H9 (cell line): ENCODE data around the gene STPG1. TPM values are rescaled to one million over a fixed set of nuclear protein-coding genes. Genes with fewer than 3 reads are reported as not detected.

Source experiments
- DNase-seq: peaks from one replicate; pipeline ENCODE4 v3.0.0-alpha.2; 2017
- H2AFZ ChIP-seq: one replicate; pipeline ENCODE4 v1.6.1; 2013; ENCODE audit warnings: mild to moderate bottlenecking, low read length, control low read depth, moderate library complexity
- H2AK5ac ChIP-seq: 2 replicates; pipeline ENCODE4 v1.6.1; 2013; ENCODE audit warnings: low read length, control low read depth, mixed read lengths; ENCODE audit not compliant: insufficient read length
- H2BK120ac ChIP-seq: one replicate; pipeline ENCODE4 v1.6.1; 2013; ENCODE audit warnings: low read depth, mild to moderate bottlenecking, low read length, control low read depth, inconsistent platforms; ENCODE audit not compliant: poor library complexity, severe bottlenecking
- H2BK12ac ChIP-seq: 2 replicates; pipeline ENCODE4 v1.6.1; 2013; ENCODE audit warnings: low read length, control low read depth, mixed read lengths, low read depth; ENCODE audit not compliant: insufficient read length
- H2BK15ac ChIP-seq: 2 replicates; pipeline ENCODE4 v1.6.1; 2013; ENCODE audit warnings: low read depth, low read length, control low read depth
- H2BK20ac ChIP-seq: one replicate; pipeline ENCODE4 v1.6.1; 2013; ENCODE audit warnings: low read depth, mild to moderate bottlenecking, low read length, control low read depth, inconsistent platforms; ENCODE audit not compliant: poor library complexity, severe bottlenecking
- H2BK5ac ChIP-seq: 2 replicates; pipeline ENCODE4 v1.6.1; 2013; ENCODE audit warnings: low read length, control low read depth, mixed read lengths; ENCODE audit not compliant: insufficient read length
- H3K14ac ChIP-seq: 2 replicates; pipeline ENCODE4 v1.6.1; 2013; ENCODE audit warnings: low read length, control low read depth; ENCODE audit not compliant: insufficient read depth
- H3K18ac ChIP-seq: 2 replicates; pipeline ENCODE4 v1.6.1; 2013; ENCODE audit warnings: low read depth, mild to moderate bottlenecking, mixed read lengths, low read length, control low read depth; ENCODE audit not compliant: insufficient read length
- H3K23ac ChIP-seq: 2 replicates; pipeline ENCODE4 v1.6.1; 2013; ENCODE audit warnings: low read length, control low read depth, mixed read lengths, low read depth; ENCODE audit not compliant: insufficient read length
- H3K23me2 ChIP-seq: 2 replicates; pipeline ENCODE4 v1.6.1; 2013; ENCODE audit warnings: low read depth, mild to moderate bottlenecking, mixed read lengths, low read length, control low read depth; ENCODE audit not compliant: insufficient read length, poor library complexity, severe bottlenecking
- H3K27ac ChIP-seq: 2 replicates; pipeline ENCODE4 v1.5.1; 2013; ENCODE audit warnings: low read length, control low read depth, mixed read lengths, low read depth; ENCODE audit not compliant: insufficient read length
- H3K27me3 ChIP-seq: 2 replicates; pipeline ENCODE4 v1.6.1; 2013; ENCODE audit warnings: low read length, control low read depth, inconsistent platforms; ENCODE audit not compliant: insufficient read depth
- H3K4ac ChIP-seq: 2 replicates; pipeline ENCODE4 v1.6.1; 2013; ENCODE audit warnings: low read depth, mild to moderate bottlenecking, control low read depth, inconsistent platforms, low read length, moderate library complexity
- H3K4me1 ChIP-seq: 2 replicates; pipeline ENCODE4 v1.6.1; 2013; ENCODE audit warnings: low read length, control low read depth, inconsistent platforms; ENCODE audit not compliant: insufficient read depth
- H3K4me2 ChIP-seq: 2 replicates; pipeline ENCODE4 v1.6.1; 2013; ENCODE audit warnings: low read length, control low read depth, mixed read lengths; ENCODE audit not compliant: insufficient read length, insufficient read depth
- H3K56ac ChIP-seq: 2 replicates; pipeline ENCODE4 v1.6.1; 2013; ENCODE audit warnings: low read depth, mild to moderate bottlenecking, mixed read lengths, low read length, control low read depth; ENCODE audit not compliant: insufficient read length
- H3K79me1 ChIP-seq: 2 replicates; pipeline ENCODE4 v1.6.1; 2013; ENCODE audit warnings: low read depth, mild to moderate bottlenecking, moderate library complexity, low read length, control low read depth, inconsistent platforms; ENCODE audit not compliant: insufficient read depth, poor library complexity, severe bottlenecking
- H3K79me2 ChIP-seq: 2 replicates; pipeline ENCODE4 v1.6.1; 2013; ENCODE audit warnings: low read length, control low read depth, inconsistent platforms; ENCODE audit not compliant: insufficient read depth
- H3K9ac ChIP-seq: 2 replicates; pipeline ENCODE4 v1.6.1; 2013; ENCODE audit warnings: low read length, control low read depth, mixed read lengths; ENCODE audit not compliant: insufficient read length; ENCODE audit errors: extremely low read depth
- H3K9me3 ChIP-seq: one replicate; pipeline ENCODE4 v1.6.1; 2013; ENCODE audit warnings: low read depth, low read length, inconsistent platforms; ENCODE audit not compliant: control insufficient read depth
- H3T11ph ChIP-seq: one replicate; pipeline ENCODE4 v1.6.1; 2013; ENCODE audit warnings: mild to moderate bottlenecking, low read length, control low read depth, inconsistent platforms
- H4K20me1 ChIP-seq: one replicate; pipeline ENCODE4 v1.6.1; 2013; ENCODE audit not compliant: control insufficient read depth, insufficient read length, insufficient read depth
- H4K5ac ChIP-seq: 2 replicates; pipeline ENCODE4 v1.6.1; 2013; ENCODE audit warnings: low read depth, mild to moderate bottlenecking, mixed read lengths, low read length, control low read depth; ENCODE audit not compliant: insufficient read length
- H4K8ac ChIP-seq: replicated peaks from 2 replicates; pipeline ENCODE4 v1.6.1; 2013; ENCODE audit warnings: low read length, control low read depth, mixed read lengths, low read depth; ENCODE audit not compliant: insufficient read length
- H4K91ac ChIP-seq: 2 replicates; pipeline ENCODE4 v1.6.1; 2013; ENCODE audit warnings: low read depth, mild to moderate bottlenecking, moderate library complexity, mixed read lengths, low read length, control low read depth; ENCODE audit not compliant: insufficient read length
- H3K27ac Mint-ChIP-seq, 3 experiments: 2 replicates in 2 of 3; 3 replicates in 1 of 3; pipeline ENCODE4 v1.8.0; 2020 to 2021; ENCODE audit warnings: mixed read lengths in 3 of 3, mild to moderate bottlenecking in 1 of 3, moderate library complexity in 1 of 3
- H3K27me3 Mint-ChIP-seq: 2 replicates; pipeline ENCODE4 v1.8.0; 2021; ENCODE audit warnings: low read depth, mild to moderate bottlenecking, moderate library complexity, mixed read lengths
- H3K36me3 Mint-ChIP-seq, 3 experiments: 2 replicates in 2 of 3; 3 replicates in 1 of 3; pipeline ENCODE4 v1.8.0; 2020 to 2021; ENCODE audit warnings: low read depth in 3 of 3, mixed read lengths in 3 of 3; ENCODE audit not compliant: insufficient read depth in 1 of 3
- H3K4me1 Mint-ChIP-seq, 2 experiments: 2 replicates each; pipeline ENCODE4 v1.8.0; 2020; ENCODE audit warnings: mixed read lengths in 2 of 2
- H3K4me3 Mint-ChIP-seq, 2 experiments: 2 replicates in 1 of 2; 3 replicates in 1 of 2; pipeline ENCODE4 v1.8.0; 2020 to 2021; ENCODE audit warnings: mild to moderate bottlenecking in 2 of 2, mixed read lengths in 2 of 2, moderate library complexity in 1 of 2
- H3K9me3 Mint-ChIP-seq, 2 experiments: 2 replicates in 1 of 2; 3 replicates in 1 of 2; pipeline ENCODE4 v1.8.0; 2020; ENCODE audit warnings: mild to moderate bottlenecking in 2 of 2, mixed read lengths in 2 of 2, moderate library complexity in 1 of 2
- WGBS: extraction: QIAGEN DNeasy Blood & Tissue Kit; methylation state at CpG from one replicate; pipeline ENCODE4 v1.1.7; 2013; ENCODE audit warnings: missing lambda C conversion rate, low lambda C conversion rate, mixed read lengths; ENCODE audit not compliant: insufficient read length; ENCODE audit errors: extremely low coverage; 5-methylcytosine and 5-hydroxymethylcytosine counted together
- total RNA-seq: library from RNA; stranded (reverse); gene quantifications from 2 replicates; pipeline ENCODE4 v1.2.1, GENCODE V29; 2021
- TF ChIP-seq, protein P1 (sequence below): fragments of 200-600 bp; sonication (generic); conservative IDR thresholded peaks from 3 replicates; pipeline ENCODE4 v1.8.0; 2021; ENCODE audit warnings: antibody characterized with exemption, mild to moderate bottlenecking

STPG1 gene
- total RNA-seq, 1 experiment from 2014 or later: 8.3 TPM

DNA sequence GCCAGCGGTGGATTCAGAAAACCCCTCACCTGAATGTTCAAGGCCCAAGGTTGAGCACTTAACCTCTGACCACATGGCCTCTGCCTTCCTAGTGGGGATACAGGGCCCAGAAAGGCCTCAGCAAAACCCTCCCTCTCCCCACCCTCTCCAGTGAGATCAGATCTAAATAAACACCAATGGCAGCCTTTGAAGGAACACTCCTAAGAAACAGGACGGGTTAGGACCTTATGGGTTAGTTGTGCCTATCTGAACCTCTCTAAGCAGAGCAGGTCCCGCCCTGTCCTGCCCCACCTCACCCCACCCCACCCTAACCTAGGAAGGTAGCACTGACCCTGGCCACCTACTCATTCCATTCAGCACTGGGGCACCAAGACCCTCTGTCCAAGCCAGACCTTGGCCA is 102.3 kb downstream of the STPG1 start:
- no peaks in the 10 kb centered on the region; a peak in 1 of 5 replicates for H3K9me3 Mint-ChIP-seq
- H3K9ac ChIP-seq: no peak overlapping the region
- H3K18ac ChIP-seq: no peak overlapping the region
- no peak overlapping the region for H2BK20ac ChIP-seq
- DNase-seq: no peak
- peak overlapping the region in 1 of 3 experiments; percentile 79; a peak in 1 of 7 replicates for H3K27ac Mint-ChIP-seq
- no peaks in the 10 kb centered on the region for H3K9me3 ChIP-seq
- peaks cover 17% of the 10 kb centered on the region for H3K4me1 ChIP-seq
- H3K27ac ChIP-seq: no peak overlapping the region
- no peaks in the 10 kb centered on the region for H3K27me3 Mint-ChIP-seq
- no peak overlapping the region for H3K4me2 ChIP-seq
- no peak overlapping the region for H4K5ac ChIP-seq
- H3K36me3 Mint-ChIP-seq: no peaks in the 10 kb centered on the region
- H3K23ac ChIP-seq: no peak overlapping the region
- peaks cover 52 to 55% of the 10 kb centered on the region in 2 experiments for H3K4me1 Mint-ChIP-seq
- H4K91ac ChIP-seq: no peak overlapping the region
- no peak overlapping the region for H2AFZ ChIP-seq
- H4K20me1 ChIP-seq: no peaks in the 10 kb centered on the region
- H2BK15ac ChIP-seq: no peak overlapping the region
- no peak overlapping the region for H3K14ac ChIP-seq
- H3T11ph ChIP-seq: no peak overlapping the region
- no peak overlapping the region for H3K56ac ChIP-seq
- no peaks in the 10 kb centered on the region for H3K27me3 ChIP-seq
- no peak overlapping the region for H2AK5ac ChIP-seq
- H2BK120ac ChIP-seq: no peak overlapping the region
- H2BK12ac ChIP-seq: no peak overlapping the region
- H3K23me2 ChIP-seq: no peaks in the 10 kb centered on the region
- H3K79me2 ChIP-seq: no peaks in the 10 kb centered on the region
- H3K79me1 ChIP-seq: no peaks in the 10 kb centered on the region
- H2BK5ac ChIP-seq: no peak overlapping the region
- H3K4ac ChIP-seq: no peak overlapping the region
- TF ChIP-seq, protein P1, sequence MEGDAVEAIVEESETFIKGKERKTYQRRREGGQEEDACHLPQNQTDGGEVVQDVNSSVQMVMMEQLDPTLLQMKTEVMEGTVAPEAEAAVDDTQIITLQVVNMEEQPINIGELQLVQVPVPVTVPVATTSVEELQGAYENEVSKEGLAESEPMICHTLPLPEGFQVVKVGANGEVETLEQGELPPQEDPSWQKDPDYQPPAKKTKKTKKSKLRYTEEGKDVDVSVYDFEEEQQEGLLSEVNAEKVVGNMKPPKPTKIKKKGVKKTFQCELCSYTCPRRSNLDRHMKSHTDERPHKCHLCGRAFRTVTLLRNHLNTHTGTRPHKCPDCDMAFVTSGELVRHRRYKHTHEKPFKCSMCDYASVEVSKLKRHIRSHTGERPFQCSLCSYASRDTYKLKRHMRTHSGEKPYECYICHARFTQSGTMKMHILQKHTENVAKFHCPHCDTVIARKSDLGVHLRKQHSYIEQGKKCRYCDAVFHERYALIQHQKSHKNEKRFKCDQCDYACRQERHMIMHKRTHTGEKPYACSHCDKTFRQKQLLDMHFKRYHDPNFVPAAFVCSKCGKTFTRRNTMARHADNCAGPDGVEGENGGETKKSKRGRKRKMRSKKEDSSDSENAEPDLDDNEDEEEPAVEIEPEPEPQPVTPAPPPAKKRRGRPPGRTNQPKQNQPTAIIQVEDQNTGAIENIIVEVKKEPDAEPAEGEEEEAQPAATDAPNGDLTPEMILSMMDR: no peak
- no peak overlapping the region for H3K4me3 Mint-ChIP-seq
- WGBS: no CpG with 5 or more reads among the region's 3 CpGs
- H4K8ac ChIP-seq: no peak overlapping the region
